Neural progenitor cell (in vitro differentiated cells): ENCODE results near the gene SLF2. TPM values are rescaled to one million over a fixed set of nuclear protein-coding genes. Genes with fewer than 3 reads are reported as not detected.

ENCODE experiments used
- DNase-seq: peaks from one replicate; pipeline ENCODE4 v3.0.0-alpha.2; 2016; ENCODE audit warnings: low spot score
- H2AFZ ChIP-seq: fragments of 200-600 bp; sonication (generic); replicated peaks from 2 replicates; pipeline ENCODE4 v1.6.1; 2016; ENCODE audit warnings: antibody characterized with exemption
- H3F3A ChIP-seq: fragments of 200-600 bp; sonication (generic); 2 replicates; pipeline ENCODE4 v1.6.1; 2016; ENCODE audit warnings: antibody characterized with exemption, low read depth
- H3K27ac ChIP-seq: fragments of 200-600 bp; sonication (generic); 2 replicates; pipeline ENCODE4 v1.5.1; 2016; ENCODE audit warnings: mild to moderate bottlenecking
- H3K27me3 ChIP-seq: fragments of 200-600 bp; sonication (generic); 2 replicates; pipeline ENCODE4 v1.6.1; 2016; ENCODE audit warnings: mild to moderate bottlenecking, moderate library complexity
- H3K36me3 ChIP-seq: fragments of 200-600 bp; sonication (generic); 2 replicates; pipeline ENCODE4 v1.5.1; 2016
- H3K4me1 ChIP-seq: fragments of 200-600 bp; sonication (generic); 2 replicates; pipeline ENCODE4 v1.6.1; 2016; ENCODE audit warnings: mixed run types
- H3K4me2 ChIP-seq: fragments of 200-600 bp; sonication (generic); 2 replicates; pipeline ENCODE4 v1.6.1; 2016
- H3K4me3 ChIP-seq: fragments of 200-600 bp; sonication (generic); 2 replicates; pipeline ENCODE4 v1.5.1; 2016
- H3K79me2 ChIP-seq: fragments of 200-600 bp; sonication (generic); 2 replicates; pipeline ENCODE4 v1.6.1; 2016; ENCODE audit warnings: low read depth
- H3K9ac ChIP-seq: fragments of 200-600 bp; sonication (generic); 2 replicates; pipeline ENCODE4 v1.6.1; 2016
- H3K9me3 ChIP-seq: fragments of 200-600 bp; sonication (generic); 2 replicates; pipeline ENCODE4 v1.5.1; 2016; ENCODE audit warnings: low read depth
- H4K20me1 ChIP-seq: fragments of 200-600 bp; sonication (generic); 2 replicates; pipeline ENCODE4 v1.6.1; 2016; ENCODE audit warnings: low read depth
- H3K27ac Mint-ChIP-seq: 3 replicates; pipeline ENCODE4 v1.8.0; 2021; ENCODE audit warnings: mixed read lengths
- H3K27me3 Mint-ChIP-seq: 2 replicates; pipeline ENCODE4 v1.8.0; 2022; ENCODE audit warnings: low read depth, mild to moderate bottlenecking, inconsistent platforms, moderate library complexity, mixed read lengths; ENCODE audit not compliant: insufficient read depth
- H3K36me3 Mint-ChIP-seq: 3 replicates; pipeline ENCODE4 v1.8.0; 2021; ENCODE audit warnings: mixed read lengths
- H3K4me1 Mint-ChIP-seq: 3 replicates; pipeline ENCODE4 v1.8.0; 2021; ENCODE audit warnings: mixed read lengths
- H3K4me3 Mint-ChIP-seq: 3 replicates; pipeline ENCODE4 v1.8.0; 2021; ENCODE audit warnings: mild to moderate bottlenecking, moderate library complexity, mixed read lengths
- H3K9me3 Mint-ChIP-seq: 3 replicates; pipeline ENCODE4 v1.8.0; 2020; ENCODE audit warnings: mixed read lengths
- EZH2 ChIP-seq: fragments of 200-600 bp; sonication (generic); IDR thresholded peaks from 2 replicates; pipeline ENCODE4 v1.6.1; 2017; ENCODE audit warnings: antibody characterized with exemption, mild to moderate bottlenecking, moderate library complexity
- EZH2phosphoT487 ChIP-seq: fragments of 200-600 bp; sonication (generic); IDR thresholded peaks from 2 replicates; pipeline ENCODE4 v1.6.1; 2017; ENCODE audit warnings: antibody characterized with exemption
- total RNA-seq: library from RNA; depleted of rRNA; stranded (reverse); fragments of >200 nt; gene quantifications from 2 replicates; pipeline ENCODE4 v1.2.3, GENCODE V29; 2015; ENCODE audit warnings: low replicate concordance
- TF ChIP-seq, protein P1 (sequence below): fragments of 200-600 bp; sonication (generic); IDR thresholded peaks from 2 replicates; pipeline ENCODE4 v1.5.1; 2017; ENCODE audit warnings: antibody characterized with exemption, mild to moderate bottlenecking

SLF2 gene
- total RNA-seq, 1 donor from 2014 or later: 19.5 TPM

DNA sequence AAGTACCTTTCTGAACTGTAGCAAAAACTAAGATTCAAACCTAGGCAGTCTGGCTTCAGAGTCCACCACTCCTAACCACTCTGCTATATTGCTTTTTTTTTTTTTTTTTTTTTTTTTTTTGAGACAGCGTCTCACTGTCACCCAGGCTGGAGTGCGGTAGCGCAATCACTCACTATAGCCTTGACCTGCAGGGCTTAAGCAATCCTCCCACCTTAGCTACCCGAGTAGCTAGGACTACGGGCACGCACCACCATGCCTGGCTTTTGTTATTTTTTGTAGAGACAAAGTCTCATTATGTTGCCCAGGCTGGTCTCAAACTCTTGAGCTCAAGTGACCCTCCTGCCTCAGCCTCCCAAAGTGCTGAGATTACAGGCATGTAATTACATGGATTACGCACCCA is 10.1 kb upstream of the SLF2 start:
- Histone ChIP-seq H3K4me3 (no peak overlapping the region), H3F3A (no peaks in the 10 kb centered on the region), H3K9me3 (no peaks in the 10 kb centered on the region), H3K9ac (no peak overlapping the region), H3K4me2 (no peak overlapping the region), H3K27me3 (peaks cover 6% of the 10 kb centered on the region), H3K4me1 (peaks cover 3% of the 10 kb centered on the region), H3K79me2 (no peaks in the 10 kb centered on the region), H2AFZ (no peak overlapping the region), H3K27ac (no peak overlapping the region), H3K36me3 (no peaks in the 10 kb centered on the region), H4K20me1 (no peaks in the 10 kb centered on the region)
- Mint-ChIP-seq H3K4me1 (peaks cover 17% of the 10 kb centered on the region), H3K27me3 (peaks cover 3% of the 10 kb centered on the region), H3K36me3 (no peaks in the 10 kb centered on the region), H3K4me3 (no peak overlapping the region), H3K27ac (no peak overlapping the region), H3K9me3 (no peaks in the 10 kb centered on the region)
- TF ChIP-seq EZH2phosphoT487: no peak
- TF ChIP-seq, protein P1, sequence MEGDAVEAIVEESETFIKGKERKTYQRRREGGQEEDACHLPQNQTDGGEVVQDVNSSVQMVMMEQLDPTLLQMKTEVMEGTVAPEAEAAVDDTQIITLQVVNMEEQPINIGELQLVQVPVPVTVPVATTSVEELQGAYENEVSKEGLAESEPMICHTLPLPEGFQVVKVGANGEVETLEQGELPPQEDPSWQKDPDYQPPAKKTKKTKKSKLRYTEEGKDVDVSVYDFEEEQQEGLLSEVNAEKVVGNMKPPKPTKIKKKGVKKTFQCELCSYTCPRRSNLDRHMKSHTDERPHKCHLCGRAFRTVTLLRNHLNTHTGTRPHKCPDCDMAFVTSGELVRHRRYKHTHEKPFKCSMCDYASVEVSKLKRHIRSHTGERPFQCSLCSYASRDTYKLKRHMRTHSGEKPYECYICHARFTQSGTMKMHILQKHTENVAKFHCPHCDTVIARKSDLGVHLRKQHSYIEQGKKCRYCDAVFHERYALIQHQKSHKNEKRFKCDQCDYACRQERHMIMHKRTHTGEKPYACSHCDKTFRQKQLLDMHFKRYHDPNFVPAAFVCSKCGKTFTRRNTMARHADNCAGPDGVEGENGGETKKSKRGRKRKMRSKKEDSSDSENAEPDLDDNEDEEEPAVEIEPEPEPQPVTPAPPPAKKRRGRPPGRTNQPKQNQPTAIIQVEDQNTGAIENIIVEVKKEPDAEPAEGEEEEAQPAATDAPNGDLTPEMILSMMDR: no peak
- no peak for TF ChIP-seq EZH2
- DNase-seq: no peak

DNA sequence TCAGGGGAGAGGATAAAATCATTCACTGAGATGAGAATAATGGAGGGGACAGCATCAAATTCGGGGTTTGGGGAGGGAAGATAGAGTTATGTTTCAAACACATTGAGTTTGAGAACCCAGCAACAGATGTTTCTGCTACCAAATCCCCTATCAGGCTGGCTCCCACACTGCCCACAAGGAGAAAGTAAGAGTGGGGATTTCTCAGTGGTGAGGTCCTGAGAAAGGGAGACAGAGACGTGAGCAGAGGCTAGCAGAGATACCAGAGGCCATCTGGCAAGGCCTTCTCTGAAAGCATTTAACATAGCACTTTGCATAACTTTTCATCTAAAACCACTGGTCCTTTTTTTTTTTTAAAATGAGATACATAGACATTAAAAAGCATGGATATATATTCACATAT is 7.8 kb upstream of the SLF2 start:
- peaks cover 9% of the 10 kb centered on the region for H3F3A ChIP-seq
- no peak overlapping the region for H3K9ac ChIP-seq
- Mint-ChIP-seq H3K9me3 (no peaks in the 10 kb centered on the region), H3K4me1 (peaks cover 14% of the 10 kb centered on the region), H3K4me3 (no peak overlapping the region), H3K36me3 (no peaks in the 10 kb centered on the region), H3K27ac (no peak overlapping the region), H3K27me3 (peaks cover 3% of the 10 kb centered on the region)
- H3K4me2 ChIP-seq: no peak overlapping the region
- H3K9me3 ChIP-seq: no peaks in the 10 kb centered on the region
- peaks cover 6% of the 10 kb centered on the region for H3K27me3 ChIP-seq
- no peaks in the 10 kb centered on the region for H3K36me3 ChIP-seq
- H2AFZ ChIP-seq: no peak overlapping the region
- H4K20me1 ChIP-seq: no peaks in the 10 kb centered on the region
- H3K79me2 ChIP-seq: no peaks in the 10 kb centered on the region
- peaks cover 10% of the 10 kb centered on the region for H3K4me1 ChIP-seq
- no peak for DNase-seq
- TF ChIP-seq EZH2 (no peak), EZH2phosphoT487 (no peak)
- TF ChIP-seq, protein P1: no peak
- H3K27ac ChIP-seq: no peak overlapping the region
- H3K4me3 ChIP-seq: no peak overlapping the region

DNA sequence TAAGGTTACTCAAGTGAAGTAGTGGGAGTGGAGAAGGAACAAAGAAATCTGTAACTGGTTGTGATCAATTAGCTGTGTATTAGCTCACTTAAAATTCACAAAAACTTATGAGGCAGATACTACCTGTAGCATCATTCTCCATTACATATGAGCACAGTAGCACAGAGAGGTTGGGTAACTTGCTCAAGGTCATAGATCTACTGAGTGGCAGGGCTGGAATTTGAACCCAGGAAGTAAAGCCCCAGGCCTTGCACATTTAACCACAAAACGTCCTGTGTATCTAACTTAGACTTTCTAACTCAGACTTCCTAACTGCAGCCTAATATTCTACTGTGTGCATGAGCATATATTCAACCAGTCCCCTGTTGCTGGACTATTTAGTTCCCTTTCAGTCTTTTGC is 5.6 kb upstream of the SLF2 start:
- TF ChIP-seq, protein P1: no peak
- TF ChIP-seq EZH2phosphoT487 (no peak), EZH2 (no peak)
- Histone ChIP-seq H3K27ac (no peak overlapping the region), H2AFZ (no peak overlapping the region), H3K9ac (no peak overlapping the region), H3K4me2 (no peak overlapping the region), H3K9me3 (no peaks in the 10 kb centered on the region), H3F3A (peaks cover 24% of the 10 kb centered on the region), H3K27me3 (no peaks in the 10 kb centered on the region), H3K79me2 (no peaks in the 10 kb centered on the region), H4K20me1 (no peaks in the 10 kb centered on the region), H3K4me1 (peaks cover 22% of the 10 kb centered on the region), H3K4me3 (no peak overlapping the region), H3K36me3 (no peaks in the 10 kb centered on the region)
- Mint-ChIP-seq H3K27ac (no peak overlapping the region), H3K9me3 (no peaks in the 10 kb centered on the region), H3K27me3 (peaks cover 3% of the 10 kb centered on the region), H3K4me1 (peaks cover 25% of the 10 kb centered on the region), H3K4me3 (no peak overlapping the region), H3K36me3 (no peaks in the 10 kb centered on the region)
- DNase-seq: no peak
